Measurements from ENCODE around the gene SMTNL1. TPM values are rescaled to one million over a fixed set of nuclear protein-coding genes. Genes with fewer than 3 reads are reported as not detected.

Gene SMTNL1
- polyA plus RNA-seq, 1 of the 3 experiments (the other 2 are of a cell fraction) = not detected

DNA sequence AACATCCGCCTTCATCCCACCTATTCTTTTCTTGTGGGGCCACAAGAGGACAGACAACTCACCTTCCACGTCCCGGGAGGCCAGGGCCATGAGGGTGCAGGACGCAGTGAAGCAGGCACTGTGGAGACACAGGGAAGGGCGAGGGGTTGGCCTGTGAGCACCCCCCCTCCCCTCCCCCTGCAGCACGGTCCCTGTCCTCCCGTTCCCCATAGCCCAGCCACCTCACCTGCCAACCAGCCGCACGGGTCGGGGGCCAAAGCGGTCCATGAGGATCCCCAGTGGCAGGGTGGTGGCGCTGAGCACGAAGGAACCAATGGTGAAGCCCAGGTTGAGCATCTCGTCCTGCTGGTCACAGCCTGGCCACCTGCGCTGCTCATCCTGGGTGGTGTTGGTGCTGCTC is 36.5 kb upstream of the SMTNL1 start:
- CTCF ChIA-PET = interaction anchor here (0.6 to 27.2 kb wide), 10 partner anchors 12 to 144 kb away, joined by 3 to 517 read pairs (median 4); partner anchors contain the start of genes RTN4RL2, SLC43A1 and TIMM10

DNA sequence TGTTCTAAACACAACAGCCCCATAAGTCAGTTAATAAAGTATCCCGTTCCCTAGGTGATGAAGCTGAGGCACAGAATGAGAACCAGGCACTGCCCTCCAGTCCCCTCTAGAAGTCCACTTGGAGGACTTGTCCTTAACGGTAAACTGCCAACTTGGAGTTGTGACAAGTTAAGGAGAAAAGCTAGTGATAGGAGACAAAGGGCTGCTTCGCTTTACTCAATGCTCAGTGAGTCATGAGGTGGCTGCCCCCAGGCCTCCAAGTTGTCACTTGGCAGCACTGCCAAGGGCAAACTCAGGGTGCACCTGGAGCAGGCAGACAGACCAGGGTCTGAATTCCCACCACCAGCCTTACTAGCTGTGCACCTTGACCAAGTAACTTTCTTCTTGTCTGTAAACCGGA is 35.4 kb upstream of the SMTNL1 start:
- Histone ChIP-seq H3K4me1 (ENCODE audit: control insufficient read depth in 1 of 2, insufficient read depth in 2 of 2, low read depth in 1 of 2, low read length in 1 of 2) (peaks cover 11 to 12% of the 10 kb centered on the region in 2 experiments; a peak in 2 of 4 replicates), H2AFZ (ENCODE audit: low read depth) (no peak overlapping the region), H4K20me1 (ENCODE audit: insufficient read depth) (no peaks in the 10 kb centered on the region), H3K9ac (no peak overlapping the region), H3K4me2 (no peak overlapping the region), H3K9me3 (no peaks in the 10 kb centered on the region), H3K27ac (ENCODE audit: low read depth in 2 of 2, low read length in 1 of 2) (no peak overlapping the region), H3K79me2 (ENCODE audit: insufficient read depth) (no peaks in the 10 kb centered on the region), H3K4me3 (ENCODE audit: low read depth in 2 of 2, low read length in 1 of 2) (no peak overlapping the region), H3F3A (replicated peaks; ENCODE audit: insufficient read depth) (no peaks in the 10 kb centered on the region), H3K27me3 (ENCODE audit: insufficient read depth) (no peaks in the 10 kb centered on the region), H3K36me3 (replicated peaks in 1 of 2; ENCODE audit: control insufficient read depth in 1 of 2, insufficient read depth in 2 of 2, low read length in 1 of 2) (no peaks in the 10 kb centered on the region), H3K9me2 (no peaks in the 10 kb centered on the region)
- 88% methylated on average over 3 of the region's 4 CpGs for WGBS (ENCODE audit: low lambda C conversion rate)
- no peak for DNase-seq
- ChIA-PET CTCF (interaction anchor here (0.8 to 27.2 kb wide), 8 partner anchors 9 to 143 kb away, joined by 3 to 517 read pairs (median 6); partner anchors contain the start of genes SLC43A1 and TIMM10), POLR2A (interaction anchor here (0.5 kb wide), 1 partner anchor 44 kb away, joined by 3 read pairs; no protein-coding TSS in a partner anchor)
- TF ChIP-seq GATA2 (CRISPR knock-in tag; IDR thresholded peaks at IDR 0.05) = no peak
- no peak for TF ChIP-seq EP300 (IDR thresholded peaks at IDR 0.05; ENCODE audit: borderline replicate concordance in 1 of 2, low read depth in 1 of 2, low read length in 1 of 2)
- no peak for TF ChIP-seq TCF12 (IDR thresholded peaks at IDR 0.05)
- TF ChIP-seq, protein P1, sequence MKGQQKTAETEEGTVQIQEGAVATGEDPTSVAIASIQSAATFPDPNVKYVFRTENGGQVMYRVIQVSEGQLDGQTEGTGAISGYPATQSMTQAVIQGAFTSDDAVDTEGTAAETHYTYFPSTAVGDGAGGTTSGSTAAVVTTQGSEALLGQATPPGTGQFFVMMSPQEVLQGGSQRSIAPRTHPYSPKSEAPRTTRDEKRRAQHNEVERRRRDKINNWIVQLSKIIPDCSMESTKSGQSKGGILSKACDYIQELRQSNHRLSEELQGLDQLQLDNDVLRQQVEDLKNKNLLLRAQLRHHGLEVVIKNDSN (IDR thresholded peaks at IDR 0.05; ENCODE audit: borderline replicate concordance, low read depth) = no peak
- TF ChIP-seq, protein P2, sequence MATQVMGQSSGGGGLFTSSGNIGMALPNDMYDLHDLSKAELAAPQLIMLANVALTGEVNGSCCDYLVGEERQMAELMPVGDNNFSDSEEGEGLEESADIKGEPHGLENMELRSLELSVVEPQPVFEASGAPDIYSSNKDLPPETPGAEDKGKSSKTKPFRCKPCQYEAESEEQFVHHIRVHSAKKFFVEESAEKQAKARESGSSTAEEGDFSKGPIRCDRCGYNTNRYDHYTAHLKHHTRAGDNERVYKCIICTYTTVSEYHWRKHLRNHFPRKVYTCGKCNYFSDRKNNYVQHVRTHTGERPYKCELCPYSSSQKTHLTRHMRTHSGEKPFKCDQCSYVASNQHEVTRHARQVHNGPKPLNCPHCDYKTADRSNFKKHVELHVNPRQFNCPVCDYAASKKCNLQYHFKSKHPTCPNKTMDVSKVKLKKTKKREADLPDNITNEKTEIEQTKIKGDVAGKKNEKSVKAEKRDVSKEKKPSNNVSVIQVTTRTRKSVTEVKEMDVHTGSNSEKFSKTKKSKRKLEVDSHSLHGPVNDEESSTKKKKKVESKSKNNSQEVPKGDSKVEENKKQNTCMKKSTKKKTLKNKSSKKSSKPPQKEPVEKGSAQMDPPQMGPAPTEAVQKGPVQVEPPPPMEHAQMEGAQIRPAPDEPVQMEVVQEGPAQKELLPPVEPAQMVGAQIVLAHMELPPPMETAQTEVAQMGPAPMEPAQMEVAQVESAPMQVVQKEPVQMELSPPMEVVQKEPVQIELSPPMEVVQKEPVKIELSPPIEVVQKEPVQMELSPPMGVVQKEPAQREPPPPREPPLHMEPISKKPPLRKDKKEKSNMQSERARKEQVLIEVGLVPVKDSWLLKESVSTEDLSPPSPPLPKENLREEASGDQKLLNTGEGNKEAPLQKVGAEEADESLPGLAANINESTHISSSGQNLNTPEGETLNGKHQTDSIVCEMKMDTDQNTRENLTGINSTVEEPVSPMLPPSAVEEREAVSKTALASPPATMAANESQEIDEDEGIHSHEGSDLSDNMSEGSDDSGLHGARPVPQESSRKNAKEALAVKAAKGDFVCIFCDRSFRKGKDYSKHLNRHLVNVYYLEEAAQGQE (IDR thresholded peaks at IDR 0.05; ENCODE audit: low read depth, low read length) = no peak
- TF ChIP-seq MXI1 (IDR thresholded peaks at IDR 0.05; ENCODE audit: low read depth, low read length) = no peak
- TF ChIP-seq, protein P3, sequence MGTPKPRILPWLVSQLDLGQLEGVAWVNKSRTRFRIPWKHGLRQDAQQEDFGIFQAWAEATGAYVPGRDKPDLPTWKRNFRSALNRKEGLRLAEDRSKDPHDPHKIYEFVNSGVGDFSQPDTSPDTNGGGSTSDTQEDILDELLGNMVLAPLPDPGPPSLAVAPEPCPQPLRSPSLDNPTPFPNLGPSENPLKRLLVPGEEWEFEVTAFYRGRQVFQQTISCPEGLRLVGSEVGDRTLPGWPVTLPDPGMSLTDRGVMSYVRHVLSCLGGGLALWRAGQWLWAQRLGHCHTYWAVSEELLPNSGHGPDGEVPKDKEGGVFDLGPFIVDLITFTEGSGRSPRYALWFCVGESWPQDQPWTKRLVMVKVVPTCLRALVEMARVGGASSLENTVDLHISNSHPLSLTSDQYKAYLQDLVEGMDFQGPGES (IDR thresholded peaks at IDR 0.05; ENCODE audit: low read depth, low read length) = no peak
- TF ChIP-seq FOSL2 (IDR thresholded peaks at IDR 0.05; ENCODE audit: borderline replicate concordance, low read depth) = no peak
- no peak for TF ChIP-seq CHD2 (IDR thresholded peaks at IDR 0.05; ENCODE audit: low read length, partially characterized antibody)
- TF ChIP-seq MEF2A (IDR thresholded peaks at IDR 0.05; ENCODE audit: borderline replicate concordance, low read depth) = no peak
- TF ChIP-seq, protein P4, sequence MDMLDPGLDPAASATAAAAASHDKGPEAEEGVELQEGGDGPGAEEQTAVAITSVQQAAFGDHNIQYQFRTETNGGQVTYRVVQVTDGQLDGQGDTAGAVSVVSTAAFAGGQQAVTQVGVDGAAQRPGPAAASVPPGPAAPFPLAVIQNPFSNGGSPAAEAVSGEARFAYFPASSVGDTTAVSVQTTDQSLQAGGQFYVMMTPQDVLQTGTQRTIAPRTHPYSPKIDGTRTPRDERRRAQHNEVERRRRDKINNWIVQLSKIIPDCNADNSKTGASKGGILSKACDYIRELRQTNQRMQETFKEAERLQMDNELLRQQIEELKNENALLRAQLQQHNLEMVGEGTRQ (IDR thresholded peaks at IDR 0.05; ENCODE audit: borderline replicate concordance, low read depth, low read length) = no peak
- TF ChIP-seq SIN3A (IDR thresholded peaks at IDR 0.05; ENCODE audit: borderline replicate concordance, low read depth, low read length) = no peak
- no peak for TF ChIP-seq JUND (IDR thresholded peaks at IDR 0.05)
- TF ChIP-seq NRF1 (IDR thresholded peaks at IDR 0.05; ENCODE audit: low read depth, low read length) = no peak
- no peak for TF ChIP-seq GABPA (IDR thresholded peaks at IDR 0.05; ENCODE audit: low read depth)

More for the DNA sequence above, 36.5 kb upstream of the SMTNL1 start:
- H3F3A ChIP-seq (replicated peaks; ENCODE audit: insufficient read depth) = no peaks in the 10 kb centered on the region
- H4K20me1 ChIP-seq (ENCODE audit: insufficient read depth) = no peaks in the 10 kb centered on the region
- H3K4me1 ChIP-seq (ENCODE audit: control insufficient read depth in 1 of 2, insufficient read depth in 2 of 2, low read depth in 1 of 2, low read length in 1 of 2) = peaks cover 11 to 12% of the 10 kb centered on the region in 2 experiments; a peak in 2 of 4 replicates
- no peak overlapping the region for H3K9ac ChIP-seq
- no peak overlapping the region for H3K27ac ChIP-seq (ENCODE audit: low read depth in 2 of 2, low read length in 1 of 2)
- POLR2A ChIA-PET = no interaction called here
- H3K9me2 ChIP-seq = no peaks in the 10 kb centered on the region
- H3K79me2 ChIP-seq (ENCODE audit: insufficient read depth) = no peaks in the 10 kb centered on the region
- TF ChIP-seq TCF12 (IDR thresholded peaks at IDR 0.05) (no peak), GABPA (IDR thresholded peaks at IDR 0.05; ENCODE audit: low read depth) (no peak), YY1 (IDR thresholded peaks at IDR 0.05; ENCODE audit: low read depth) (no peak), FOXJ3 (CRISPR knock-in tag; IDR thresholded peaks at IDR 0.05) (no peak), NFIC (IDR thresholded peaks at IDR 0.05; ENCODE audit: borderline replicate concordance) (no peak), CHD2 (IDR thresholded peaks at IDR 0.05; ENCODE audit: low read length, partially characterized antibody) (no peak), TEAD4 (IDR thresholded peaks at IDR 0.05; ENCODE audit: borderline replicate concordance, insufficient read depth) (no peak), SMC3 (IDR thresholded peaks at IDR 0.05; ENCODE audit: low read depth, low read length) (no peak), TAF1 (IDR thresholded peaks at IDR 0.05; ENCODE audit: borderline replicate concordance, low read depth, low read length) (no peak), GATA2 (CRISPR knock-in tag; IDR thresholded peaks at IDR 0.05) (no peak)
- TF ChIP-seq, protein P1 (IDR thresholded peaks at IDR 0.05; ENCODE audit: borderline replicate concordance, low read depth) = no peak
- TF ChIP-seq, protein P5, sequence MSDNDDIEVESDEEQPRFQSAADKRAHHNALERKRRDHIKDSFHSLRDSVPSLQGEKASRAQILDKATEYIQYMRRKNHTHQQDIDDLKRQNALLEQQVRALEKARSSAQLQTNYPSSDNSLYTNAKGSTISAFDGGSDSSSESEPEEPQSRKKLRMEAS (IDR thresholded peaks at IDR 0.05; ENCODE audit: low read depth) = no peak
- H3K4me3 ChIP-seq (ENCODE audit: low read depth in 2 of 2, low read length in 1 of 2) = no peak overlapping the region
- H3K4me2 ChIP-seq = no peak overlapping the region
- H3K27me3 ChIP-seq (ENCODE audit: insufficient read depth) = no peaks in the 10 kb centered on the region
- H3K36me3 ChIP-seq (replicated peaks in 1 of 2; ENCODE audit: control insufficient read depth in 1 of 2, insufficient read depth in 2 of 2, low read length in 1 of 2) = no peaks in the 10 kb centered on the region
- H2AFZ ChIP-seq (ENCODE audit: low read depth) = no peak overlapping the region
- DNase-seq = no peak
- H3K9me3 ChIP-seq = no peaks in the 10 kb centered on the region
- 100% methylated on average over 4 of the region's 15 CpGs for WGBS (ENCODE audit: low lambda C conversion rate)

Data from SK-N-SH (cell line).